ENCODE measurements around the gene DPY19L2.
"Not testable (repeated sequence)": the region's sequence is repeated elsewhere in the genome, so short reads cannot be mapped to it uniquely, and the experiment has no call there.

DNA sequence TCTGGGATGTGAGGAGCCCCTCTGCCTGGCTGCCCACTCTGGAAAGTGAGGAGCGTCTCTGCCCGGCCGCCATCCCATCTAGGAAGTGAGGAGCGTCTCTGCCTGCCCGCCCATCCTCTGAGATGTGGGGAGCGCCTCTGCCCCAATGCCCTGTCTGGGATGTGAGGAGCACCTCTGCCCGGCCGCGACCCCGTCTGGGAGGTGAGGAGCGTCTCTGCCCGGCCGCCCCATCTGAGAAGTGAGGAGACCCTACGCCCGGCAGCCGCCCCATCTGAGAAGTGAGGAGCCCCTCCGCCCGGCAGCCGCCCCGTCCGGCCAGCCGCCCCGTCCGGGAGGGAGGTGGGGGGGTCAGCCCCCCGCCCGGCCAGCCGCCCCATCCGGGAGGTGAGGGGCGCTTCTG is 18.3 kb upstream of the DPY19L2 start:
- not testable (repeated sequence) for TF ChIP-seq POLR2A (IDR thresholded peaks at IDR 0.05; ENCODE audit: low read depth, low read length); BHLHE40 (IDR thresholded peaks at IDR 0.05; ENCODE audit: low read depth, low read length); RAD21 (IDR thresholded peaks at IDR 0.05; ENCODE audit: low read length); MAFK (IDR thresholded peaks at IDR 0.05; ENCODE audit: low read depth, low read length); SMC3 (IDR thresholded peaks at IDR 0.05; ENCODE audit: low read depth, low read length); RFX5 (IDR thresholded peaks at IDR 0.05; ENCODE audit: low read depth, low read length); CEBPB (IDR thresholded peaks at IDR 0.05; ENCODE audit: low read depth, low read length); CHD1 (IDR thresholded peaks at IDR 0.05; ENCODE audit: low read depth, low read length); MXI1 (IDR thresholded peaks at IDR 0.05; ENCODE audit: borderline replicate concordance, low read depth, low read length); RCOR1 (IDR thresholded peaks at IDR 0.05; ENCODE audit: insufficient replicate concordance, low read length)
- TF ChIP-seq, protein P1, sequence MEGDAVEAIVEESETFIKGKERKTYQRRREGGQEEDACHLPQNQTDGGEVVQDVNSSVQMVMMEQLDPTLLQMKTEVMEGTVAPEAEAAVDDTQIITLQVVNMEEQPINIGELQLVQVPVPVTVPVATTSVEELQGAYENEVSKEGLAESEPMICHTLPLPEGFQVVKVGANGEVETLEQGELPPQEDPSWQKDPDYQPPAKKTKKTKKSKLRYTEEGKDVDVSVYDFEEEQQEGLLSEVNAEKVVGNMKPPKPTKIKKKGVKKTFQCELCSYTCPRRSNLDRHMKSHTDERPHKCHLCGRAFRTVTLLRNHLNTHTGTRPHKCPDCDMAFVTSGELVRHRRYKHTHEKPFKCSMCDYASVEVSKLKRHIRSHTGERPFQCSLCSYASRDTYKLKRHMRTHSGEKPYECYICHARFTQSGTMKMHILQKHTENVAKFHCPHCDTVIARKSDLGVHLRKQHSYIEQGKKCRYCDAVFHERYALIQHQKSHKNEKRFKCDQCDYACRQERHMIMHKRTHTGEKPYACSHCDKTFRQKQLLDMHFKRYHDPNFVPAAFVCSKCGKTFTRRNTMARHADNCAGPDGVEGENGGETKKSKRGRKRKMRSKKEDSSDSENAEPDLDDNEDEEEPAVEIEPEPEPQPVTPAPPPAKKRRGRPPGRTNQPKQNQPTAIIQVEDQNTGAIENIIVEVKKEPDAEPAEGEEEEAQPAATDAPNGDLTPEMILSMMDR (conservative IDR thresholded peaks at IDR 0.05; ENCODE audit: low read depth, low read length), result not testable (repeated sequence)
